HG03280 (cell line): ENCODE results near the gene REL.

Experiments used
- ATAC-seq: cut with Tn5 transposase; IDR thresholded peaks from one replicate; pipeline ENCODE4 v1.9.1; 2021; ENCODE audit warnings: mild to moderate bottlenecking, moderate library complexity; ENCODE audit not compliant: unreplicated experiment

Gene REL

GRCh38 chr2:60963190-60963589, 81.8 kb downstream of the REL start:
- ATAC-seq: no peak

DNA sequence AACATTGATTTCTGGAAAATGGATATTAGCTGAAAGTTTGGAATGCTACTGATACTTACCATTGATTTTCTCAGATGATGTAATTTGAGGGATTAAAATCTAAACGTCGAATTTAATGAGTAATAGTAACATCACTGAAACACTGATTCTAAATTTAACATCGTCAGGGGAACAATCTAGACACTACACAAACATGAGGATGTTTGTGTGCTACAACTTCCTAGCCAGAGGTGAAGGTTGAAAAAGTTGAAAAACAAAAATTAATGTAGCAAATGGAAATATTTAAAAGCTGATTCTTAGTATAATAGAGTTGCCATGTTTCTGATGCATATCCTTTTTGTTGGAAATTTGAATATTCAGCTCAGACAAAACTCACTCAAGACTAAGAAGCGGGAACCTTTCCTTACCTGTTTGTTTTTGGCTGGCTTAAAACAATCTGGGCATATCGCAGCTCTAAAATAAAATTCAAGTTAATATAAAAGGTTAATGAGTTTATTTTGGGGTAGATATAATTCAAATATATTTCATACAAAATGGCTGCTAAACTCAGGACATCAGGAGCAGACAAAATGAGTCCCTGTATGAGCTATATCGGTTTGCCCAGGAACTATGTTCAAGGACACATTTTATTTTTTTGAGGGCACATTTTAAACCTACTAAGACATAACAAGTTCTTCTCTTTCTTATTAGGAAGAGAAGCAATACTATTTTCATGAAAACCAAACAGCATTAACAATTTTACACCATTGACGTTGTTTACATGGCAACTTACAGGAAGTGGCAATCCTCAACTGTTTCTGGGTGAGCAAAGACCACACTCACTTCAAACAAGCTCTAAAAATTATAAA, 83.5 kb downstream of the REL start:
- no peak for ATAC-seq

DNA sequence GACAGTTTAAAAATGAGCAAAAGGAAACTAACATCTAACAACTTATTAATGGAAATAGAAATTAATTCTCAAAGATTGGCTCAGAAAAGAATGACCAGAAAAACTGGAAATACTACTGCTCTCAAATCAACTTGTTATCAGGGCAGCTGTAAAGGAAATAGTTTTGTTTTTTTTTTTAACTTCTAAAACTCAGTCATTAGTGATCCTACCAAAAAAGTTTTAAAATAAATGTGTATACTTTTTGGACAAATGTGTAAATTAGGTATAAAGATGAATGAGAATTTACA, 84.1 kb downstream of the REL start:
- ATAC-seq: no peak

- peak; percentile 79 for ATAC-seq
Measured at GRCh38 chr2:60966507-60967405, 85.4 kb downstream of the REL start.

DNA sequence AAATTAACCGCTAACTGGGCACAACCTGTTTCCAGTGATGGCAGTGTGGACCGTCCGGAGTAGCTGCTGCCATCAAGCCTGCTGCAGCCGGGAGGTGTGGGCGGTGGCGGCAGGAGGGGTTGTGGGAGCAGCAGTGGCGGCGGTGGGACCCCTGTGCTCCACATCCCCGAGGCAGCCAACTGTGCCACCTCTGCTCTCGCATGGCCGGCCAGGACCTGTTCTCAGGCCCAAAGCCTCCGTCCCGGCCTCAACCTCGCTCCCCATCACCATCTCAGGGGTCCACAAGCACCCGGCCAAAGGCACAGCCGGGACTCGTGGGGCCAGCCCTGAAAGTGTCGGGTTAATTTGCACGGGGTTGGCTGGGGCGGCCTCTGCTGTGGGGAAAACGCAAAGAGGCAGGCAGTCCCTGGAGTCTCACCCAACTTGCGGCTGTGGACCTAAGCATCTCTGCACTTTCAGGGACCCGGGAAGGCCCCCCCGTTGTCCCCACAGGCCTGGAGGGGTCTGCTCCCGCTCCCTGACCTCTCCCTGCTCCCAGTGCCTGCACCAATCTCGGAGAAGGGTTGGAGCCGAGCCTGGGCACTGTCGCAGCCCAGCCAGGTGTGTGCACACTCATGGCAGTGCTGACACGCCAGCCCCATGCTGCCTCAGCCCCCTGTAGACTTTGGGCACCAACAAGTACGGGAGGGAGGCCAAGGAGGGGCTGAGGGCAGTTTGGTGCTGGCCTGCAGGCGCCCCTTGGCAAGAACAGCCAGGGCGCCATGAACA, 91.7 kb downstream of the REL start:
- ATAC-seq: peak; percentile 22

DNA sequence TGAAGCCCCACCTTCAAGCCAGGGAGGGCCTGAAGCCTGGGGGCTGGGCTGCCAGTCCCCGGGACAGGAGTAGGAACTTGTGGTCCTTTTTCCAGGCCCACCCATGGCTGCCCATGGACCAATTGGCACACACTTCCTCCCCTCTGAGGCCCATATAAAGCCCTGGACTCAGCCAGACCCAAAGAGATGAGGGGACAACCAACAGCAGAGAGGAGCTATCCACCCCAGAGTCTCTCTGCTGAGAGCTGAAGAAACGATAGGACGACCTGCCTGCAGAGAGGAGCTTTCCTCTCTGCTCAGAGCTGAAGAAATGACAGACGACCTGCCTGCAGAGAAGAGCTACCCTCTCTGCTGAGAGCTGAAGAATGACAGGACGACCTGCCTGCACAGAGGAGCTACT, 92.3 kb downstream of the REL start:
- ATAC-seq: no peak

DNA sequence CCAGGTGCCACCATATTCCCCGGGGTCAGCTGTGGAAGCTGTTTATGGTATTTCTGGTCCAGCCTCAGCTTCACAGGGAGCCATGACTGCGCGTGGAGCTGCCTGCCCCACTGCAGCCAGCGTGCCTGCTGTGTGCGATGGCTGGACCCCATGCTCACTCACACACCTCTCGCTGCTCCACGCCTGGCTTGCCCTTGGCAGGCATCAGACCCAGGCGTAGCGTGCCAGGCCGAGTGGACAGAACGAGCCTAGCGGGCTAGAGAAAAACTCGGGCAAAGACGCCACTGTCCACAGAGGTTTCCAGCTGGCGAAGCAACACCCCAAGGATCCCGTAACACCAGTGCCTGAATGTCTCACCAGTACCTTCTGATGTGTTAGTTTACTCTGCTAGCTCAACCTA, 93.3 kb downstream of the REL start:
- no peak for ATAC-seq
